ENCODE data around the gene OR1J4.

- TF ChIP-seq CTCF (IDR thresholded peaks at IDR 0.05) = no peak
- TF ChIP-seq ZFX (IDR thresholded peaks at IDR 0.05; ENCODE audit: borderline replicate concordance) = no peak
Measured at GRCh38 chr9:122552812-122553211, 33.9 kb downstream of the OR1J4 start, which contains the start of gene OR1N2.

Measured in 22Rv1 (cell line).